NCI-H2107 (cell line): ENCODE data around the gene COX19.
"Not testable (repeated sequence)": the region's sequence is repeated elsewhere in the genome, so short reads cannot be mapped to it uniquely, and the experiment has no call there.

Experiments used
- DNase-seq: peaks from one replicate; lab custom pipeline; 2025; lab: John Stamatoyannopoulos, UW

Gene COX19

DNA sequence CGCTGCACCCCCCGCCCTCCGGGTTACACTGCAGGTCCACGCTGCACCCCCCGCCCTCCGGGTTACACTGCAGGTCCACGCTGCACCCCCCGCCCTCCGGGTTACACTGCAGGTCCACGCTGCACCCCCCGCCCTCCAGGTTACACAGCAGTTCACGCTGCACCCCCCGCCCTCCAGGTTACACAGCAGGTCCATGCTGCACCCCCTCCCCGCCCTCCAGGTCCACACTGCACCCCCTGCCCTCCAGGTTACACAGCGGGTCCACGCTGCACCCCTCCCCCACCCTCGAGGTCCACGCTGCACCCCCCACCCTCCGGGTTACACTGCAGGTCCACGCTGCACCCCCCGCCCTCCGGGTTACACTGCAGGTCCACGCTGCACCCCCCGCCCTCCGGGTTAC is 51.3 kb downstream of the COX19 start:
- DNase-seq, result not testable (repeated sequence)

DNA sequence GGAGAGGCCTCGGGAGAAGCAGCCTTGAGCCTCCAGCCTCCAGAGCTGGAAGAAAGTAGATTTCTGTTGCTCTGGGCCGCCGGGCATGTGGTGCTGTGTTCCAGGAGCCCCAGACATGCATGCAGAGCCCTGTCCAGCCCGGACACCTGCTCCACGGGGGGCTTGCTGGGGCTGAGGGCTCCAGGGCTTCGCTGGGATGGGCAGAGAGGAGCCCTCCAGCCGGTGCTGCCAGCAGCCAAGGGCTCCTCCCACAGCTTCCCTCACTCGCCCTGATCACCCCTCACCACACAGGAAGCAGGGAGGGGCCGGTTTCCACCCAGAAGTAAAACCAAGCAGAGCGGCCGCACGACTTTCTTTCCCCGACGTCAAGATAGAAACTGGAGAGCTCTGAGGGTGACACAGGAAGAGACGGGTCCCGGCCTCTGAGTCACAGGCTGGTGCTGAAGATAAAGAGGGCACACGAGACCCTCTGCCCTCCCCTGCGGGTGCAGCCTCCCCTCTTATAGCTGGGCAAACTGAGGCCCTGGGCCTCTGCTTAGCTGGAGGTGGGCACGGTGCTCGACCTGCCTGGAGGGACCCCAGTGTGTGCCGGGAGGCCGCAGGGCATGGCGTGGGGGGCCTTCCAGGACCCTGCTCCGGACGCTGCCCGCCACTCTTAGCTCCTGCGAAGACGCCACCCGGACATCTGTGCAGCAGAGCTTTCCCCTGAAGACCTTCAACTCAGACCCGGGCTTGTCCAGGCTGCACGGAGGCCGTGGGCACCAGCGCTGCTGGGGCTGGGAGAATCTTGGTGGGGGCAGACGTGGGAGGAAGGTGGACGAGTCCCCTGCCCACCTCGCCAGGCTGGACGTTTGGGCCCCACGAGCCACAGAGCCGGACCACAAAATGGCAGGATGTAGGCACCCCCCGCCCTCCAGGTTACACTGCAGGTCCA is 52.0 kb downstream of the COX19 start:
- DNase-seq, result peak; percentile 27

GRCh38 chr7:922334-923107 is 52.8 kb downstream of the COX19 start:
- DNase-seq, result no peak

DNA sequence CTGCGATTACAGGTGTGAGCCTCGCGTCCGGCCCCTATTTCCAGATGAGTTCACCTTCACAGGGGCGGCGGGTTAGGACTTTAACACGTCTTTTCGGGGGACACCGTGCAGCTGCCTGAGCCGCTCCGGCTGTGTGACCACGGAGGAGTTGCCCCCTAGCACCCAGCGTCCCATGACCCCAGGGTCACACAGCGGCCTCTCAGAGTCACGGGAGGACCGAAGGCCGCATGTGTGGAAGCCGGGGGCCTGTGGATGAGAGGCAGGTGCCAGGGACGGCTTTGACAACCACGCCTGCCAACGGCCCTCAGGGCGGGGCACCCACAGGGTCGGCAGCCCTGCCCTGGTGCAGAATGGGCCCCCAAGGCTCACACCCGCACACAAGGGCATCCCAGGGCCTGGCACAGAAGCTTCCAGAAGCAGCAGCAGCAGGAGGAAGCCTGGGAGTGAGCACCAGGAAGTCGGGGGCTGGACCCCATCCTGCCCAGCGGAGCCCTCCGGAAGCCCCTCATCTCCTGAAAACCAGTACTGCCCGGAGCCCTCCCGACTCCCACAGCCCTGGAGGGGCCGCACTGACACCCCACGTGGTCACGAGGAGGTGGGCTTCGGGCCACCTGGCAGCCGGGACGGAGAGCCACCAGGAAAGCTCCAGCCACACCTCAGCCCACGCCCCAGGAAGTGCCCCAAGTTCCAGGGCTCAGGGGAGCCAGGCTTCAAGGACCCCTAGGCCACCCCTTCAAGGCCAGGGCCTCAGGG is 53.6 kb downstream of the COX19 start:
- no peak for DNase-seq

DNA sequence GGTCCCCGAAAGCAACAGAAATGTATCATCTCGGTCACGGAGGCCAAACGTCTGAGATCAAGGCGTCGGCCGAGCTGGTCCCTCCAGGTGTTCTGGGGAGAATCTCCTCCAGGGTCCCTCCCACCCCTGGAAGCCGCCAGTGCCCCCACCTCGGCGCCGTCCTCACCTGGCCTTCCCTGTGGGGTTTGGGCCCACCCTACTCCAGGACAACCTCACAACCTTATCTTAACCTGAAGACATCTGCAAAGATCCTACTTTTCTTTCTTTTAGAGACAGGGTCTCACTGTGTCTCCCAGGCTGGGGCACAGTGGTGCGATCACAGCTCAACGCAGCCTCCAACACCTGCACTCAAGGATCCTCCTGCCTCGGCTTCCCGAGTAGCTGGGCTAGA is 54.3 kb downstream of the COX19 start:
- no peak for DNase-seq

GRCh38 chr7:920351-921070 is 54.8 kb downstream of the COX19 start:
- no peak for DNase-seq

GRCh38 chr7:919924-920341 is 55.4 kb downstream of the COX19 start:
- DNase-seq, result no peak

DNA sequence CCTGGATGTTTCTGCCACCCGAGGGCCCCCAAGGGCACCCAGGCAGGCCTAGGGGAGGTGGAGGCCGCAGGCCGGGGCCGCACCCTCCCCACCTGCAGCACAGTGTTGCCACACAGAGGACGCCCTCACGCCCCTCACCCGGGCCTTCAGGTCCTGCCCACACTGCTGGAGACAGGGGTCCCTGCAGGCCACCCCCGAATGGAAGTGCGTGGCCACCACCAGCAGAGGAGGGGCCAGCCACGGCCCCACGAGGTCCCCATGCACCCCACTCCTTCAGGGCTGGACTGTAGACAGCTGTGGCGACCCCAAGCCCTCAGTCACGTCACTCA is 56.3 kb downstream of the COX19 start:
- no peak for DNase-seq

DNA sequence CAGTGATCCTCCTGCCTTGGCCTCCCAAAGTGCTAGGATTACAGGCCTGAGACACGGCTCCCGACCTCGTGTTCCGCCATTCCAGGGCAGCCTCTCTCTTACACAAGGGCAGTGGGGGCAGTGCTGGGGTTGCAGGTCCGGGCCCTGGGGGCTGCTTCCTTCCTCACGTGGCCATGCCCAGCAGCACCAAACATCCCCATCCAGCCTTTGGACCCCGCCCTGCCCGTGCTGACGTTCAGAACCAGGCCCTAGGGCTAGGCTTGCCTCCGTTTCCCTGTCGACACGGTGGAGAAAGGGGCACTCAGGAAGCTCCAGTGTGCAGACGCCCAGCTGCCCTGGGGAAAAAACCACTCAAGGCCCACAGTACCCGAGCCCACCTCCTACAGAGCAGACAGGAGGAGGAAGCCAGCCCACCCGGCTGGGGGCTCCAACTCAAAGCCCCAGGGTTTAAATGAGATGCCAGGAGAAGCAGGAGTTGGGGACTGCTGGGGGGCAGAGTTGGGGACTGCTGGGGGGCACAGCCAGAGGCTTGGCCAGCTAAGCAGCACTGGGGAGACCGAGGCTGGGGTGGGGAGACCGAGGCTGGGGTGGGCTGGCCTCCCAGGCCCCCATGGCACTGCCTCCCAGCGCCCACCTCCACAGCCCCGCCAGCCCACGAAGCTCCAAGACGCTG is 56.8 kb downstream of the COX19 start:
- no peak for DNase-seq

DNA sequence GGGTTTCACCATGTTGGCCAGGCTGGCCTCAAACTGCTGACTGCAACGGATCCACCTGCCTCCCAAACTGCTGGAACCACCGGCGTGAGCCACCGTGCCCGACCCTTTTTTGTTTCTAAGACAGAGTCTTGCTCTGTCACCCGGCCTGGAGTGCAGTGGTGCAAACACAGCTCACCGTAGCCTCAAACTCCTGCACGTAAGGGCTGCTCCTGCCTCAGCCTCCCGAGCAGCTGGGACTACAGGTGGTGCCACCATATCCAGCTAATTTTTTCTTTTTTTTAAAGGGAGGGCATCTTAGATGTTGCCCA is 57.3 kb downstream of the COX19 start:
- no peak for DNase-seq

- no peak for DNase-seq
Measured at GRCh38 chr7:917255-918117, 57.9 kb downstream of the COX19 start.

DNA sequence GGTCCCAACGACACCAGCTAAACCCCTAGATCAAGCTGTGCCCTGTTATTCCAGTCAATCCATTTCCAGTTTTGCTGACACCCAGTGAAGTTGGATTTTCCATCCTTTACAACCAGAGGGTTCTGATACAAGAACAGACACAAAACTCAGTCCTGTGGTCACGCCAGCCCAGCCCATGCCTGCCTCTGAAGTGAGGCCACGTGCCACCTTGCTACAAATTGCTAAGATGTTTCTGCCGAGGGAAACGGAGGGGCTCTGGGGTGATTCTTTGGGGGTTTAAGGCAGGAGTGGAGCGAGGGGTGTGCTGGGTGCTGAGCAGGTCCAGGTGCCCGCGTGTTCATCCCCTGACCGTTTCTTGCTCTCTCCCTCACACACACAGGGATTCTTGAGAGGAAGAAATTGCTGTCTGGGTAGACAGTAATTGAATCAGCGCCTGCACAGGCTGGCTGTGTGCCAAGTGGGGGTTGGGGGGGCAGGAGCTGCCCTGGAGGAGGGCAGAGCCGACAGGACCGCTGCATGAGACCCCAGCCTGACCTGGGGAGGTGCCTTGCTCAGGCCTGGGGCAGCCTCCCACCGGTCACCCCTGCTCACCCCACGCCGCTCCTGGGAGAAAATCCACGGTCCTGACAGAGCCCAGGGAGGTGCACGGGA is 58.9 kb downstream of the COX19 start:
- DNase-seq, result no peak
